Glomerular visceral epithelial cell (primary cell): Measurements from ENCODE around the gene NGDN.

Source experiments
- DNase-seq: peaks from one replicate; pipeline ENCODE4 v3.0.0-alpha.2; 2016; ENCODE audit errors: extremely low spot score

NGDN gene

DNA sequence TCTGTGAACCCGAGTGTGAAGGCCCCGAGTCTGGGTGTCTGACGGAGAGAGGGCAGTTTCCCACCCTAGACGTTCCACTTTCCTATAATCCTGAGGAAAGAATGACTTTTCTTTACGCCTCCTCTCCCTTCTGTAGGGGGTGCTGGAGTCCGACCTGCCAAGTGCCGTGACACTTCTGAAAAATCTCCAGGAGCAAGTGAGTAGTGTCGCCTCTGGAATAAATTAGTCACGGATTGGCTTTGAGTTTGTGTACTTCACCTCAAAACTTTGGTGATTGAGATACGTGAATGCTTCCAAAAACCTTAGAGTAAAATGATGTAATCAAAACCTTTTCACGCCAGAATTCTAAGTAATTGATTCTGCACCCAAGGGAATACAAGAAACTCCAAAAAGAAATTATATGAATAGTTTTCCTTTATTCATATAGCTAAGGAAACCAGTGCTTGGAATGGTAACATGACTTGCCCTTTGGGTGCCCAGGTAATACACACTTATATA, 452 bp downstream of the NGDN start:
- DNase-seq = no peak

DNA sequence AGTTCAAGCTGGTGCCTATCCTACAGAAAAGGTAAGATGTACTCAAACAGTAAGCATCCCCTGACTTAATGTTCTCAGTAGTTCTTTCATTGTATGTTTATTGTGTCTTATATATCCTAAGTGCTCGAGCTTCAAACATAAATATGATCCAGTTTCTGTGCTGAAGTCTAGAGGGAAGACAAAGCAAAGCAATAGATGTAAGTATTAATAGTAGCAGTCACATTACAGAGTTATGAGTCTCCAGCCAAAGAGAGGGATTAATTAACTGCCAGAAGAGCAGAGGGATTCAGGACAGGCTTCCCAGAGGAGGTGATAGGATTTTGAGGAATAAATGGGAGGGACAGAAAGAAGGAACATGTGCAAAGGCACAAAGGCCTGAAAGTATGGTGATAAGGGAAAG, 1.4 kb downstream of the NGDN start:
- no peak for DNase-seq

DNA sequence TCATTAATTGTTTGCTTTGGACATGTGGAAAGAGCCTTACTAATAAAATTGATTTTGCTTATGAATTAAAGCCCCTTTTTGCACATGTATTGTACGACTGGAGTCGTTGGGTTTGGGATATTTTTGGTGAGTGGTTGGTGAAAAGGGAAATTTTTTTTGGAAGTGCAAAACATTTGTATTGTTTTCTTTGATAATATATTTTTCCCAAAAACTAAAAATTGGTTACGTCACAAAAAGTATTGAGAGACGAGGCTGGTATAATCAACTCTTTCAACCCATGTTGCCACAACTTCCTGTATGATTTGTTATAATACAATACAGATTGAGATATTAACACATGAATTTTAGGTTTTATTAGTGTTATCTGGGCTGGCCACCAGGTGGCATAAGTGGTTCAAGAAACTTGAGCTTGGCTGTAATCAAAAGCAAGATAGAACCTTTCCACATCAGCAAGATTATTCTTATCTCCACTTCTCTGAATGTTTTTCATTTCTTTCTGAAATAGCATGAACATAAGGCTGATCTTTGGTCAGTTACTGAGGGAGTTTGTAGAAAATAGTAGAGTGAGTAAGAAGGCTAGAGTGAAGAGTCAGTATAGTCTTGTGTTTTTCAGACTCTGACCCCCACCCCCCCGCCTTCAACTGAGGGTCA, 8.7 kb downstream of the NGDN start:
- peak; percentile 71 for DNase-seq

DNA sequence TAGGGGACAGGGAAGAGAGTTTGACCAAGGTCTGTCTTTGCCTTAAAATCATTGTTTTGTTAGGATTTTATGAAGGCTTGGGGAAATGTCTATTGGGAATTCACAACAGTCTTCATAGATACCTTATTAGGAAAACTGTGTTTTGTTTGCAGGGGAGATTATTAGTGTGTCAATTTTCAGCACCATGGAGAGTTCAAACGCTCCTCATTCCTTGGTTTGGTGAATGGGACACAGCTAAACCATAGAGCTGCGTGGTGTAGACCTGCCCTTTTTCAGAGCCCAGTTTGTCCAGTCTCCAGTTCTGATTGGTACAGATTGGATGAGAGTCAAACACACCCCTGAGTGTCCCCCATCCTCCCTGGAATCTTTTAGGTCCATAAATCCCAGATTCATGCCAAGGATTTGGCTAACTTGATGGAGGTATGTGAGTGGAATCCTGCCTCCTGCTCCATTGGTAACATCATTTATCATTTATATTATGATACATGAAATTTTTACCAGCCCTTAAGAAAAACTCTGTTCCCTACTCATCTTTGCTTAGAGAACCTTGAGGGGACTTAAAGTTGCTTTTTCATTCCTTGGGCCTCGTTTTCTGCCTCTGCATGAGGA, 12.0 kb downstream of the NGDN start:
- no peak for DNase-seq

DNA sequence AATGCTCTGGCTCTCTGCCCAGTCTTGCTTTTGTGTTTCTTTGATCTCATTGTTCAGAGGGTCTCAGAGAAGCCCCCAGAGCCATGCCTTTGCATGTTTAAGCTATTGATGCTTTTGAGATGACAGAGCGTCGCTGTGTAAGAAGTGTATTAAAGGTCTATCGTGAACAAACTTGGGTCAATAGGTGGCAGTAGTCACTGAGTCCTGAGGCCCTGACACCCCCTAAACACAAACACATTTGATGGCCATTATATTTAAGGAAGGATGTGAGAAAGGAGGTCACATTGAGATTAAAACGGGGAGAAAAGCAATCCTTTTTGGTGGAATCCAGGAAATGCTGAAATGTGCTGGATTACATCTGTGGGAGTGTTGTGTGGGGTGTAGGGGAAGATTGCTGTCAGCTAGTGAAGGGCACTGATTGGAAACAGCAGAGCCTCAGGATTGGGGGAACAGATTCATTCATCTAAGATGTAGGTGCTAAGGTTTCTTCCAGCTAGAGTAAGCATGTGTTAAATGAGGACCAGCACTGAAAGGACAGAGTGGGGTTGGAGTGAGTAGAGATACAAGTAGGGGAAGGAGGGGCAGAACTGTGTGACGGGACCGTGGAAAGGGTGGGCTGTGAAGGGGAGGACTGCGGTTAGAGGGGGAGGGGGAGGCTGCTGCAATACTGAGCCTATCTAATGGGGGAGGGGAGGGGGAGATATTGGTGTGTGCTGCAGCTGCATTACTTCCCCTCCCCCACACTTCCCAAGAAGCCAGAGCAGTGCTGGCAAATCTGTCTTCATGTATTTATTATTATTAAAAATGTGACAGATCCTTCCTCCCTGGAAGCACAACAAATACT, 12.7 kb downstream of the NGDN start:
- no peak for DNase-seq

DNA sequence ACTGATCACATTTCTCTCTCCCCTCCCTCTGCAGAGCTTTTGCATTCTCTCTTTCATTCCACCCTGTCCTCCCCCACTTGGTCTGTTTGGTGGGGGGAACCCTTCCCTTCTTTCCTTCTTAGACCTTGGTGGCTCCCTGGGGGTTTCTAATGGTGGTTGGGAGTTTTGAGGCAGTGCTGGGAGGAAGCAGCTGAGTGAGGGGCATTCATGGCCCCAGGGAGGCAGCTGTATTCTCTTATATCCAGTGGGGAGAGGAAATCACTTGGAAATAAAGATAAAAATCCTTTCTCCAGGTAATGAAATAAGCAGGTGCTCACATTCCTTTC, 13.3 kb downstream of the NGDN start:
- no peak for DNase-seq

DNA sequence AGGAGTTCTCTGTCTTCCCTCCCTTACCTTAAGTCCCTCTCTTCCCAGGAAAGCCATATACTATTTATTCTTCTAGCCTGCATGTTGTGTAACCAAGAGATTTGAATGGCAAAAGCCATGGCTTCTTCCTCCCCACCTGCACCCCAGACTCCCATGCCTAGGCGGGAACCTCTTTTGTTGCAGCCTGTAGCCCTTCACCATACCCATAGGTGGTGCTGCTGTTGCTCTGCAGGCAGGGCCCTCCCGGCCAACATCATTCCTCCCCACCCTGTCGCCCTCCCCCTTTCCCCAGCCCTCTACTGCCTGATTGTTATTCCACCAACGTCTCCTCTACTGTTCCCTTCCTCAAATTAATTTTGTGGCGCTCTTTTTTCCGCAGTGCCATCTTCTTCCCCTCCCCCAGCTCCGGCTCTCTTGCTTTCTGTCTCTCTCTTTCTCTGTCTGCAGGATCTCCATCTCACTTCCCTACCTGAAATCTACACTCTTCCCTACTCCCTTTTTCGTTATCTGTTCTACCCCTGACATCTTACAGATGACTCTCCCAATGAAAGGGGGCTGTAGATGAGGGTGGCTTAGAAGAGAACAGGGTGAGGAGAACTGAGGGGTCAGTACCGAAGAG, 13.8 kb downstream of the NGDN start:
- peak; percentile 6 for DNase-seq

DNA sequence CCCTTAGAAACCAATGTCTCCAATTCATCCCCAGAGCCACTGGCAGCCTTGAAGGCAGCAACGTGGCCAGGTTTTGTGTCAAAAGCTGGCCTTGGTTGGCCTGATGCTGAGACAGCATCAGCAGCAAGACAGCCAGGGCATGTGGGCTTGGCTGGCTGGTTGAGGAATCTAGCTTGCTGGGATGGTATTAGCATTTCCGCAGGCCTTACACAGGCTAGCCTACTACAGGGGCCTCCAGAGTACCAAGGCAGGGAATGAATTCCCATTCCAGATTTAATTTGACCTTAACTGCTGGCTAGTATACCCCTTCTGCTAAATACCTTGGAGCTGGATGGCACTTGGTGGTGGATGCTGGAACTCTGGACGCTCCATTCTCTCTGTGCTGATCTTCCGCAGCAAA, 15.8 kb downstream of the NGDN start:
- no peak for DNase-seq

DNA sequence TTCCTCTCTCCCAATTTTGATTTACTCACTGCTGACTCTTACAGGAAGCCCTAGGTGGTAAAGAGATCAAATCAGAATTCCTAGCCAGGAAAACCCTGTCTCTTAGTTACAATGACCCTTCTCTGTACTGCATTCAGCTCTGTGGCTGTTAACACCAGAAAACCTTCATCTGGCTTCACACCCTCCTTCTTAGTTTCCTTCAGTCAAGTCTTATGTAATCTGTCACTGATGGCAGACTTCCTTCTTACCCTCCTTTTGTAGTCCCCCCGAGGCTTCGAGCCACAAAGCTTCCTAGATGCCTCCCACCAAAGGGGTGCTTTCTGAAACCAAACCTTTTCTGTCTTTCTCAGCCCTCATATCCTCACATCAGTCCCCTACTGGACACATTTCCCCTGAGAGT, 16.5 kb downstream of the NGDN start:
- DNase-seq = no peak

DNA sequence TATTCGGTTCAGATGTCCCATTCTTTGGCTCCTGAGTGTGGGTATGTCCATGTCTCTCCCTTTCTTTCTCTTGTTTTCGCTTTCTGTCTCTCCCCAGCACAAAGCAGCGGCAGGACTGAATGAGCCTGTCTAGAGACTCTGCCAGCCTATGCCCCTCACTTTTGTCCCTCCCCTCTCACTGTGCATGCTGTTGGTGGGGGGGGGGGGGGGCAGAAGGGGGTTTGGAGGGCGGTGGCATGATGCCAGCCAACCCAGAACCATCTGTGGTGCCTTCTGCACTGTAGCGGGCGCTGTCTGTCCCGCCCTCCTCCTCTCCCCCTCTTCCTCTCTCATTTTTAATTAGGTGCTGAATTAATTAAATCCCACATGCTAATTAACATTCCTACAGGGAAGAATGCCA, 17.7 kb downstream of the NGDN start:
- no peak for DNase-seq

DNA sequence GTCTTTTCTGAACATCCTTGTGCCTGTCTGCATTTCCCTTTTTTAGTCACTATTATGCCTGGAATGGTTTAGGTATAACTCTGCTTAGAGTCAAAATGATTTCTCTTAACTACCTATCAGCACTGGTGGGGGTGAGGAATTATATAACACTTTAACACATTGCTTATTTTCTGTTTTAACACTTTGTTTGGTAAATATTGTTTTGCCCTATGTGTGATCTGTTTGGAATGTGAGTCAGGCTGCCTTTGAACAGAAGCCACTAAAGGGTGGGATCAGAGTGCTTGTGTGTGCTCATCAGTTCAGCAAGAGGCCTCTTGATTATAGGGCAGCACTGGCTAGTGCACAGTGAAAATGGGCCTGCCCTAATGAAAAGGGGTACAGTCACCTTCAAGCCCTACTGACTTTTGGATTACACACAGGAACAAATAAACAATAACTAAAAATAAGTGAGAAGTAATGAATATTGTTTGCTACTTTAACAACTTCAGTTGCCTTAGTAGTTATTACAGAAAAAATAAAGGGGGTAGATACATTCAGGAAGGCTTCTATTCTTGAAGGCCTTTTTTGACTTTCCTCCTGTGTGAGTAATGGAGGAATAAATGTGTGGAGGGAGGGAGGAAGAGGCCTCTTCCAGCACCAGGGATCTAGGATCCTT, 23.2 kb downstream of the NGDN start:
- DNase-seq = no peak

DNA sequence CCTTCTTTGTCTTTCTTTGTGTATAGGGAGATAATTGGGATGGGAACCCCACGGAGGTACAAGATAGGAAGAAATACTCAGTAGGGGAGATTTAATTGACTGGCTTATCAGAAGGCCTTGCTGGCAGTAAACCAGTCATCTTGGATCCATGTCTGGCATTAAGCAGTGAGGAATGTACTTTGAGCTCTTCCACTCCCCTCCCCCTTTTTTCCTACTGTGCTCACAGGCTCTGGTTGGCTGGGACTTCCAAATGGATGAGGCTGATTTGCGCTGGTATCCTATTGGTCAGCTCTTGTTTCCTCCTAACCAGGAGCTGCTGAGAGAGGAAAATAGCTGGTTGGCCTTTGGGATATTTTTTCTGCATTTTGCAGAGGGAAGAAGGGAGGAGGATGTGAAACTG, 24.7 kb downstream of the NGDN start:
- DNase-seq = no peak

DNA sequence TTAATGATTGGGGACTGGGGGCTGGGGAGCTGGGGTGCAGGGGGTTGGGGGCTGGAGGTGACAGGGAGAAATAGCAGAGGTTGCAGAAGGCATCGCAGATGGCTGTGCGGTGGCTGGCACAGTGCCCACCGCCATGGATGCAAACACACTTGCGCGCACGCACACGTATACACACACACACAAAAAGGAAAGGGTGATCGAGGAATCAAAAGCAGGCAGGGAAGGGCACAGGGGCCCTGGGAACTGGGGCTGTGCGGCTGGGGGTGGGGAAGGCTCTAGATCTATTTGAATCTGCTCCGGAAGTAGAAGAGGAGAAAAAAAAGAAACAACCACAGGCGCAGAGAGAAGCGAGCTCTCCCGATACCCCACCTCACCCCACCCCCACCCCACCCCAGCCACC, 42.7 kb downstream of the NGDN start:
- no peak for DNase-seq

DNA sequence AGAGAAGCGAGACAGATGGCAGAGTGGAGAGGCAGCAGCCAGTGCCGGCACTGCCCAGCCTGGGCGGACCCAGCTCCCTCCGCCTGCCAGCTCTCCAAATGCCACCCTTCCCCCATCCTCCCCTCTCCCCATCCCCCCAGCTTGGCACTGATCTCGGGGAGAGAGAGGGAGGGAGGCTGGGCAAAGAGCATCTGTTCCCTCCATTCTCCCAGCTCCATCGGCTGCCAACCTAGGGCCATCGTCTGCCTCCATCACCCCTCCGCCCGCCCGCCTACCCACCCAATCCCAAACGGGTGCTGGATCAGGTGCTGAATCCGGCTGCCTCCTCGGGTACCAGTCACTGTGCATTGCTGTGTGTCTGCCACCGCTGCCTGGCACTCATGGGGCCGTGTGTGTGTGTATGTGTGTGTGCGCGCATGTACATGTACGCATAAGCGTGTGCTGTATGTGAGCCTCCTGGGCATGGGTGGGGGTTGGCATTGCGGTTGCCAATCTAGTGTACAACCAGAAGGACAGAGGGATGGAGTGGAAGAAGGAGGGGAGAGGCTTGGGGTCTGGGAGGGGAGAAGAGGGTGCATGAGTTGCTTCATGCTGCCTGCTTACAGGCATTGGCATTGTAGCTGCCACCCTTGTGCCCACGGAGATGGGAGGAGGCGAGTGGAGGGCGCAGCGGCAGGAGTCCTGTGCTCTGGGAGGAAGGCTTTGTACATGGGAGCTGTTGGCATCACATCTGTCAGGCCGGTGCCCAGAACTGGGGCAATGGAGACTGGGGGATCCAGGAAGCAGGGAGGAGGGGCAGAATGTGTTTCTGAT, 43.7 kb downstream of the NGDN start:
- no peak for DNase-seq

DNA sequence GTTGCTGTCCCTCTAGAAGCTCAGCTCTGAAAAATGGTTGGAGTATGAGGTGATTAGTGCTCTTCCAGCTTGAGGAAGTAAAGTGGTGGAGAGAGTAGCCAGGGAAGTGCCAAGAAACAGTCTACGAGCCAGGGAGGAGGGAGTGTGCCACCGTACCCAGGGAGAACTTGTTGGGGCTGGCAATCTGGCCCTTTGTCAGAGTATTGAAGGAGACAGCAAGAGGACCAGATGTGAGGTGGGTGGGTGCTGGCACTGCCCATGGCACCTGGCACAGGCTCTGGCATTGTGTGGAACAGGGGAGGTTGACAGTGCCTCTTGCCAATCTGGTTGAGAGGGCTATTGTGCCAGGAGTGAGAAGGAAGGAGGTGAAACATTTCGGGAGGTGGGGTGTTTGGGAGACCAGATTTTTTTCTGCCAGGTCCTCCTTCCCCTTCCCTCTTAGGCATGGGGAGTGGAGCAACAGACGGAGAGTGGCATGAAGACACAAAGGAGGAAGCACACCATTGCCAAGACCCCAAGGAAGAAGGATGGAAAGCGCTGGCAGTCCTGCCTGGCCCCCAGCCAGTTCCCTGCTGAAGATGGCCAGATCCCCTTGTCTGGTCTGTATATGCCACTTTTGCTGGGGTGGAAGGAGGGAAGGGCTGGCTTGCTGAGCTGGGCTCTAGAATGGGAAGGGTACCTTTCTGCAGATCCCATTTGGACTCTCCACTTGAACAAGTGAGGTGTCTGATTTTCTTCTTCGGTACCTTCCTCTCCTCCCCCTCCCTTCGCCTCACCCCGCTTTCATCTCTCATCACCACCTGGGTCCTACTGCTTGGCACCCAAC, 44.5 kb downstream of the NGDN start:
- no peak for DNase-seq

DNA sequence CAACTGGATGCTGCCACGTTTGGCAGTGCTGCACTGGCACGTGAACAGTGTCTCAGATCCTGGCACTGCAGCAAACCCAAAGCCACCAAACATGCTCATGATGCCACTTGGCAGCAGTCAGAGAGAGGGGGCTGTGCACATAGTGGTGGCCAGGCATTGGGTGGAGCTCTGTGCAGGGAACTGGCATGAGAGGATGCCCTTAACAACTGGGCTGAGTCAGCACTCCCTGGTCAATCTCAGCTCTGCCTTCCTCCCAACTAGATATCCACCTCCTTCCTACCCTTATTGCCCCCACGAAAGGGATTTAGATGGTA, 45.1 kb downstream of the NGDN start:
- no peak for DNase-seq

DNA sequence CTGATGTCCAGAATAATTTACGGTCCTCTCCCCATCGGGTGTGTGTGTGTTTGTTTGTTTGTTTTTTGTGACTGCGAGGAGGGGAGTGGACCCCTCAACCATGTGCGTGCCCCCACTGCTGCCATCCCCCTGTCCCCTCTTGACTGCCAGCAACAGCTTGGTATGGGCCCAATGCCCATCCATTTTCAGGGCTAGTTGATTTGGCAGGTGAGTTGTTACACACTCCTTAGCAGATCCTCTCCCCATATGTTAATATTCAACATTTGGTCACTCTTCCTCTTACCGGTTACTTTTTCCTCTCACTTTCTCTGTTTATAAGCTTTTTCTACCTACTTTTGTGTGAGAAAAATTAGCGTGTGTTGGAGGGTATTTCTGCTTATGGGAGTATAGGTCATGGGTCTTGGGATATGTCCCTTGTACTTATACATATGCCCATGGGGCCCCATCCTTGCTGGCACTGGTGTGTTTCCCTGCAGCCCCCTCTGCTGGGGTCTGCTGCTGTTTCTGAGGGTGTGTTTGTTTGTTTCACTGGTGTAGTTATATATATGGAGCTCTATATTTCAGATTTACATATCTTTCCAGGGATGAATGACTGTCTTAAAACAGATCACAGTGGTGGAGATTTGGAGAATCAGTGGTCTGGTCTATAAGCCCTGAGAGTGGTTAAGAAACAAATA, 48.3 kb downstream of the NGDN start:
- no peak for DNase-seq

DNA sequence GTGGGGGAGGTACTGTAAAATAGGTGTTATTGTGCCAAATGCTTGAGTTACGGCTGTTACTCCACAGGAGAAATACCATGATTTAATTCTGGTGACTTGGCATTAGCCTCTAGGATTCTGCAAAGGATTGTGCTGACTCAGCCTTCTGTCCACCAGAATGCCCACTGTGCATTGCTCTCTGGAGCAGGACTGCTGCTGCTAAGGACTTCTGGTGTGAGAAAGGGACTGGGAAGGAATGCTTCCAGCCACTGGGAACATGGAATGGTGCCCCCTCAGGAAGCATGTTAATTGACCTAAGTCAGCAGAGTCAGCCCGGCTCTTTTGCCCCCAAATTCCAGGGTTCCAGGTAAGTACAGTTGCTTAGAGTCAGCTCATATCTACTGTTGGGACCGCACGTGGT, 49.2 kb downstream of the NGDN start:
- no peak for DNase-seq

DNA sequence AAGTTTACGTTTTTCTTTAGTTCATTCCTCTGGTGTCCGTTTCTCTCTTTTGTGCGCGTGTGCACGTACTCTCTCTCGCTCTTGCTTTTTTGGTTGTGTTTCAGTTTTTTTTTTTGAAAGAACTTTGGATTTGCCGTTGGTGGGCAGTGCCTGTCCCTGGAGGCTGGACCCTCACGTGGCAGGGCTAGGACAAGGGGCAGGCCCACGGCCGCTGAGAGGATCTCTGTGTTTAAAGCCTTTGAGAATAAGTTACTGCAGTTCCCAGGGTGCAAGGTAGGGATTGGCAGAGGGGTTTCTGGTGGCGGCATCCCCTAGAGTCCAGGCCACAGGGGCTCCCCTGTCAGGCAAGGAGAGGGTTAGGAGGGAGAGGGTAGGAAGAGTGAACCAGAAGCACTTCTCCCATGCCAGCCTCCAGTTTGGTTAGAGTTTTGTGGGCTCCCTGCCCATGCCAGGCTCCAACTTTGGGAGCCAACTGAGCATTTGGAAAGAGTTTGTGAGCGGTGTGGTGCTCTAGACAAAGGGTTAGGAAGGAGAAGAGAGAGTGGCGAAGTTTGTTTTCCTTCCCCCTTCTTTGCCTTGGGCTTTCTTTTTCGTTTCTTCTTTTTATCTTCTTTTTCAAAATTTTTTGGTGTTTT, 51.5 kb downstream of the NGDN start:
- no peak for DNase-seq
